Natural killer cell (primary cell): ENCODE data around the gene C14orf132. TPM values are rescaled to one million over a fixed set of nuclear protein-coding genes. Genes with fewer than 3 reads are reported as not detected.

Experiments used
- ATAC-seq, 3 donors: fragments of 150-1000 bp in 2 of 3; fragments of 200-7000 bp in 1 of 3; cut with Tn5 transposase; 1 replicate in 1 of 3; 2 replicates in 2 of 3; pipeline ENCODE4 v1.10.0; 2021; ENCODE audit warnings: mild to moderate bottlenecking in 2 of 3, moderate library complexity in 2 of 3
- DNase-seq, 2 donors: peaks; one replicate each; pipeline versions ENCODE4 v3.0.0 to v3.0.0-alpha.2; 2013 to 2021; ENCODE audit warnings: mixed read lengths in 1 of 2
- H3K27ac ChIP-seq: one replicate; pipeline ENCODE4 v1.5.1; 2013; ENCODE audit warnings: mild to moderate bottlenecking, low read length
- H3K27me3 ChIP-seq: one replicate; pipeline ENCODE4 v1.6.1; 2013; ENCODE audit warnings: low read length; ENCODE audit not compliant: control insufficient read depth, insufficient read depth
- H3K36me3 ChIP-seq: one replicate; pipeline ENCODE4 v1.6.1; 2013; ENCODE audit warnings: low read length; ENCODE audit not compliant: control insufficient read depth, insufficient read depth
- H3K4me1 ChIP-seq: one replicate; pipeline ENCODE4 v1.6.1; 2013; ENCODE audit warnings: low read length; ENCODE audit not compliant: control insufficient read depth, insufficient read depth
- H3K4me3 ChIP-seq: one replicate; pipeline ENCODE4 v1.5.1; 2013; ENCODE audit warnings: low read length
- H3K9me3 ChIP-seq: one replicate; pipeline ENCODE4 v1.6.1; 2013; ENCODE audit warnings: low read length; ENCODE audit not compliant: control insufficient read depth, insufficient read depth
- H3K27ac Mint-ChIP-seq, 2 donors: one replicate each; pipeline ENCODE4 v1.8.0; 2022; ENCODE audit warnings: mild to moderate bottlenecking in 2 of 2, mixed read lengths in 2 of 2, moderate library complexity in 1 of 2
- H3K27me3 Mint-ChIP-seq, 2 donors: one replicate each; pipeline ENCODE4 v1.8.0; 2022; ENCODE audit warnings: low read depth in 2 of 2, mixed read lengths in 2 of 2
- H3K36me3 Mint-ChIP-seq: one replicate; pipeline ENCODE4 v1.8.0; 2022; ENCODE audit warnings: mixed read lengths
- H3K4me1 Mint-ChIP-seq, 2 donors: one replicate each; pipeline ENCODE4 v1.8.0; 2022; ENCODE audit warnings: mixed read lengths in 2 of 2
- H3K4me3 Mint-ChIP-seq: one replicate; pipeline ENCODE4 v1.8.0; 2022; ENCODE audit warnings: mild to moderate bottlenecking, moderate library complexity, mixed read lengths
- H3K9me3 Mint-ChIP-seq, 2 donors: one replicate each; pipeline ENCODE4 v1.8.0; 2022; ENCODE audit warnings: mixed read lengths in 2 of 2
- WGBS: methylation state at CpG from one replicate; pipeline ENCODE4 v1.1.7; 2013; ENCODE audit warnings: missing lambda C conversion rate; ENCODE audit not compliant: insufficient coverage; 5-methylcytosine and 5-hydroxymethylcytosine counted together
- intact Hi-C: fragments of 100-400 bp; cut with micrococcal nuclease; formaldehyde crosslinking; loops from one replicate; pipeline ENCODE4 v1.14.2; 2022
- total RNA-seq, 4 donors: library from RNA; stranded (reverse); fragments of 120-200 nt in 1 of 4; gene quantifications; one replicate each; pipeline versions ENCODE4 v1.2.3 to v1.2.4, GENCODE V29; 2013 to 2022
- TF ChIP-seq, protein P1 (sequence below): fragments of 200-600 bp; IDR thresholded peaks from one replicate; pipeline ENCODE4 v1.8.0; 2022; ENCODE audit warnings: antibody characterized with exemption

C14orf132 gene
- total RNA-seq, 3 donors from 2014 or later (not counting 1 experiment from before 2014, with no cell fraction given), result 0.07 to 0.23 TPM; not detected in 1

DNA sequence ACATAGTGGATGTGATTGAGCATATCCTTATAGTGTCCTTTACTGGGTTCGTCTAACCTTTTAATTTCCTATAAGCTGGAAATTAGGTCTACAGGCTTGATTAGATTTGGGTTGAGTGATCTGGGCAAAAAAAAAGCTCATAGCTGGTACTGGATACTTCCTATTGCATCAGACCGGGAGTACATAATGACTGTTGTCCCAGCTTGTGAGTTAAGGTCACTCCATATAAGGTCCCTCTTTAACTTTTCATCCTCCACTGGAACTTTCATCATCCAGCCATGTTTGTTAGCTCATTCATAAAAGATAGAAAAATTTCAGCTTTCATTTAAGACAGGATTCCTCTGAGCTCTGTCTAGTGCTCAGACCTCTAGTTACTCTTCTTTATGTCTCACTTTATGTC lies 80.8 kb downstream of the C14orf132 start:
- Histone ChIP-seq H3K36me3 (no peaks in the 10 kb centered on the region), H3K27ac (no peak overlapping the region), H3K9me3 (no peaks in the 10 kb centered on the region), H3K4me1 (no peaks in the 10 kb centered on the region), H3K4me3 (no peak overlapping the region), H3K27me3 (no peaks in the 10 kb centered on the region)
- Mint-ChIP-seq H3K27me3 (peaks cover 4 to 31% of the 10 kb centered on the region in 2 donors), H3K4me3 (no peak overlapping the region), H3K9me3 (no peaks in the 10 kb centered on the region), H3K27ac (no peak overlapping the region), H3K36me3 (no peaks in the 10 kb centered on the region), H3K4me1 (peaks cover 0 to 7% of the 10 kb centered on the region in 2 donors)
- no peak for ATAC-seq
- intact Hi-C loops, result no loop called here
- TF ChIP-seq, protein P1, sequence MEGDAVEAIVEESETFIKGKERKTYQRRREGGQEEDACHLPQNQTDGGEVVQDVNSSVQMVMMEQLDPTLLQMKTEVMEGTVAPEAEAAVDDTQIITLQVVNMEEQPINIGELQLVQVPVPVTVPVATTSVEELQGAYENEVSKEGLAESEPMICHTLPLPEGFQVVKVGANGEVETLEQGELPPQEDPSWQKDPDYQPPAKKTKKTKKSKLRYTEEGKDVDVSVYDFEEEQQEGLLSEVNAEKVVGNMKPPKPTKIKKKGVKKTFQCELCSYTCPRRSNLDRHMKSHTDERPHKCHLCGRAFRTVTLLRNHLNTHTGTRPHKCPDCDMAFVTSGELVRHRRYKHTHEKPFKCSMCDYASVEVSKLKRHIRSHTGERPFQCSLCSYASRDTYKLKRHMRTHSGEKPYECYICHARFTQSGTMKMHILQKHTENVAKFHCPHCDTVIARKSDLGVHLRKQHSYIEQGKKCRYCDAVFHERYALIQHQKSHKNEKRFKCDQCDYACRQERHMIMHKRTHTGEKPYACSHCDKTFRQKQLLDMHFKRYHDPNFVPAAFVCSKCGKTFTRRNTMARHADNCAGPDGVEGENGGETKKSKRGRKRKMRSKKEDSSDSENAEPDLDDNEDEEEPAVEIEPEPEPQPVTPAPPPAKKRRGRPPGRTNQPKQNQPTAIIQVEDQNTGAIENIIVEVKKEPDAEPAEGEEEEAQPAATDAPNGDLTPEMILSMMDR, result no peak
- DNase-seq, result no peak
- 69% methylated on average over 1 of the region's 2 CpGs for WGBS

GRCh38 chr14:96120392-96120791 lies 81.2 kb downstream of the C14orf132 start:
- no peaks in the 10 kb centered on the region for H3K36me3 ChIP-seq
- H3K27ac ChIP-seq, result no peak overlapping the region
- no peak overlapping the region for H3K27ac Mint-ChIP-seq
- no peak for ATAC-seq
- intact Hi-C loops, result no loop called here
- no peaks in the 10 kb centered on the region for H3K4me1 ChIP-seq
- H3K4me3 ChIP-seq, result no peak overlapping the region
- no peak for DNase-seq
- no peaks in the 10 kb centered on the region for H3K9me3 Mint-ChIP-seq
- 47% methylated on average over 3 of the region's 3 CpGs for WGBS
- H3K36me3 Mint-ChIP-seq, result no peaks in the 10 kb centered on the region
- no peaks in the 10 kb centered on the region for H3K27me3 ChIP-seq
- H3K9me3 ChIP-seq, result no peaks in the 10 kb centered on the region
- peaks cover 4 to 27% of the 10 kb centered on the region in 2 donors for H3K27me3 Mint-ChIP-seq
- H3K4me3 Mint-ChIP-seq, result no peak overlapping the region
- TF ChIP-seq, protein P1, result no peak
- peaks cover 0 to 7% of the 10 kb centered on the region in 2 donors for H3K4me1 Mint-ChIP-seq

DNA sequence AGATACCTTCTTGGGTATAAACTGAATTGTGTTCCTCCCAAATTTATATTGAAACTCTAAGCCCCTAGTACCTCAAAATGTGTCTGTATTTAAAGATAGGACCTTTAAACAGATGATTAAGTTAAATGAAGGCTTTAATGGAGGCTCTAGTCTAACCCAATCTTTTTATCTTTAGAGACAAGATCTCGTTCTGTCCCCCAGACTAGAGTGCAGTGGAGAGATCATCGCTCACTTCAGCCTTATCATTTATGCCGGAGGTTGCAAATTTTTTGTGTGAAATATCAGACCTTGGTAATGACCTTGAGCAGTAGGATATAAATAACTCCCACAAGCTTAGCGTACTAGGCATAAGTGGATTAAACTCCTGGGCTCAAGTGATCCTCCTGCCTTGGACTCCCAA lies 81.8 kb downstream of the C14orf132 start:
- Histone ChIP-seq H3K36me3 (no peaks in the 10 kb centered on the region), H3K27me3 (no peaks in the 10 kb centered on the region), H3K4me1 (no peaks in the 10 kb centered on the region), H3K9me3 (no peaks in the 10 kb centered on the region), H3K4me3 (no peak overlapping the region), H3K27ac (no peak overlapping the region)
- no peak overlapping the region for H3K4me3 Mint-ChIP-seq
- WGBS, result 94% methylated on average over 1 of the region's 4 CpGs
- peaks cover 4 to 26% of the 10 kb centered on the region in 2 donors for H3K27me3 Mint-ChIP-seq
- TF ChIP-seq, protein P1, result no peak
- no peak for ATAC-seq
- no peaks in the 10 kb centered on the region for H3K36me3 Mint-ChIP-seq
- no peaks in the 10 kb centered on the region for H3K9me3 Mint-ChIP-seq
- H3K4me1 Mint-ChIP-seq, result peaks cover 0 to 7% of the 10 kb centered on the region in 2 donors
- intact Hi-C loops, result no loop called here
- H3K27ac Mint-ChIP-seq, result no peak overlapping the region
- DNase-seq, result no peak

DNA sequence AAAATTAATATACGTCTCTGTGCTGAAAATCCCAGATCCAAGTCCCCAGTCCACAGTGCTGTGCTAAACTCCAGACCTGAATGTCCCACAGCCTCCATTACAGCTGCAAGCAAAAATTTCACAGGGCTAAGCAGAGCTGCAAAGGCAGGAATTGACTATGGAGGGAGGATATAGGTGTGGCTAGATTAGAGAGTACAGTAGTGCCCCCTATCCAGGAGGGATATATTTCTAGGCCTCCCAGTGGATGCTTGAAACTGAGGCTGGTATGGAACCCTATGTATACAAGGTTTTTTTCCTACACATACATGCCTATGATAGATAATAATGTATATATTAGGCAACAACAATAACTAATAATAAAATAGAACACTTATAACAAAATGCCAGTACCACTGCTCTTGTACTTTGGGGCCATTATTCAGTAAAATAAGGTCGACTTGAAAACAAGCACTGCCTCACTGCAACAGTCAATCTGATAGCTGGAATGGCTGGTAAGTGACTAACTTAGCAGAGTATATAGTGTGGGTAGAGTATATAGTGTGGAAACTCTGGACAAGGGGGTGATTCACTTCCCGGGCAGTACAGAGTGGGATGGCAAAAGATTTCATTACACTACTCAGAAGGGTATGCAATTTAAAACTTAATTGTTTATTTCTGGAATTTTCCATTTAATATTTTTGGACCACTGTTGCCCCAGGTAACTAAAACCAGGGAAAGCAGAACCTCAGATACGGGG lies 82.7 kb downstream of the C14orf132 start:
- H3K4me3 Mint-ChIP-seq, result no peak overlapping the region
- H3K27ac Mint-ChIP-seq, result no peak overlapping the region

More for the DNA sequence above, 82.7 kb downstream of the C14orf132 start:
- no peaks in the 10 kb centered on the region for H3K36me3 Mint-ChIP-seq
- H3K9me3 ChIP-seq, result no peaks in the 10 kb centered on the region
- no peaks in the 10 kb centered on the region for H3K36me3 ChIP-seq
- peaks cover 3% of the 10 kb centered on the region for H3K4me1 ChIP-seq
- WGBS, result 86% methylated on average over 4 of the region's 4 CpGs
- TF ChIP-seq, protein P1, result no peak
- DNase-seq, result no peak
- H3K27me3 ChIP-seq, result no peaks in the 10 kb centered on the region
- intact Hi-C loops, result no loop called here
- H3K4me1 Mint-ChIP-seq, result peaks cover 0 to 12% of the 10 kb centered on the region in 2 donors
- H3K27ac ChIP-seq, result no peak overlapping the region
- no peaks in the 10 kb centered on the region for H3K9me3 Mint-ChIP-seq
- ATAC-seq, result no peak
- H3K4me3 ChIP-seq, result no peak overlapping the region
- peaks cover 10 to 29% of the 10 kb centered on the region in 2 donors for H3K27me3 Mint-ChIP-seq
